ENCODE results near the gene PIGP. TPM values are rescaled to one million over a fixed set of nuclear protein-coding genes. Genes with fewer than 3 reads are reported as not detected.

PIGP gene
- total RNA-seq, 1 donor = 4.9 TPM

- no peaks in the 10 kb centered on the region for H3K27me3 ChIP-seq (ENCODE audit: insufficient read depth, low read length)
- H3K4me3 ChIP-seq (ENCODE audit: low read length) = no peak overlapping the region
- peaks cover 11% of the 10 kb centered on the region for H3K4me1 ChIP-seq (ENCODE audit: insufficient read depth, low read length)
- H3K9me3 ChIP-seq (ENCODE audit: low read depth, low read length) = no peaks in the 10 kb centered on the region
These were observed 14.3 kb upstream of the PIGP start for GRCh38 chr21:37087188-37087587.

GRCh38 chr21:37085726-37086125 lies 12.9 kb upstream of the PIGP start:
- Histone ChIP-seq H3K4me1 (ENCODE audit: insufficient read depth, low read length) (peaks cover 11% of the 10 kb centered on the region), H3K27me3 (ENCODE audit: insufficient read depth, low read length) (no peaks in the 10 kb centered on the region)

GRCh38 chr21:37082856-37083528 lies 10.1 kb upstream of the PIGP start:
- Histone ChIP-seq H3K9me3 (ENCODE audit: low read depth, low read length) (no peaks in the 10 kb centered on the region), H3K27me3 (ENCODE audit: insufficient read depth, low read length) (no peaks in the 10 kb centered on the region), H3K4me3 (ENCODE audit: low read length) (no peak overlapping the region), H3K4me1 (ENCODE audit: insufficient read depth, low read length) (peaks cover 11% of the 10 kb centered on the region)

More at GRCh38 chr21:37085726-37086125, 12.9 kb upstream of the PIGP start:
- H3K9me3 ChIP-seq (ENCODE audit: low read depth, low read length) = no peaks in the 10 kb centered on the region
- H3K4me3 ChIP-seq (ENCODE audit: low read length) = no peak overlapping the region

GRCh38 chr21:37082375-37082774 lies 9.5 kb upstream of the PIGP start:
- H3K27me3 ChIP-seq (ENCODE audit: insufficient read depth, low read length) = no peaks in the 10 kb centered on the region
- H3K4me3 ChIP-seq (ENCODE audit: low read length) = no peak overlapping the region
- H3K4me1 ChIP-seq (ENCODE audit: insufficient read depth, low read length) = peaks cover 11% of the 10 kb centered on the region
- no peaks in the 10 kb centered on the region for H3K9me3 ChIP-seq (ENCODE audit: low read depth, low read length)

GRCh38 chr21:37079211-37079824 lies 6.4 kb upstream of the PIGP start:
- H3K4me1 ChIP-seq (ENCODE audit: insufficient read depth, low read length) = peaks cover 15% of the 10 kb centered on the region
- no peaks in the 10 kb centered on the region for H3K9me3 ChIP-seq (ENCODE audit: low read depth, low read length)
- no peaks in the 10 kb centered on the region for H3K27me3 ChIP-seq (ENCODE audit: insufficient read depth, low read length)
- no peak overlapping the region for H3K4me3 ChIP-seq (ENCODE audit: low read length)

GRCh38 chr21:37077403-37077802 lies 4.5 kb upstream of the PIGP start:
- Histone ChIP-seq H3K4me3 (ENCODE audit: low read length) (no peak overlapping the region), H3K9me3 (ENCODE audit: low read depth, low read length) (no peaks in the 10 kb centered on the region)

GRCh38 chr21:37076087-37076850 lies 3.4 kb upstream of the PIGP start:
- Histone ChIP-seq H3K9me3 (ENCODE audit: low read depth, low read length) (no peaks in the 10 kb centered on the region), H3K4me1 (ENCODE audit: insufficient read depth, low read length) (peaks cover 21% of the 10 kb centered on the region), H3K4me3 (ENCODE audit: low read length) (no peak overlapping the region), H3K27me3 (ENCODE audit: insufficient read depth, low read length) (no peaks in the 10 kb centered on the region)

More at GRCh38 chr21:37077403-37077802, 4.5 kb upstream of the PIGP start:
- Histone ChIP-seq H3K4me1 (ENCODE audit: insufficient read depth, low read length) (peaks cover 12% of the 10 kb centered on the region), H3K27me3 (ENCODE audit: insufficient read depth, low read length) (no peaks in the 10 kb centered on the region)

GRCh38 chr21:37075214-37075770 lies 2.4 kb upstream of the PIGP start:
- Histone ChIP-seq H3K9me3 (ENCODE audit: low read depth, low read length) (no peaks in the 10 kb centered on the region), H3K4me3 (ENCODE audit: low read length) (no peak overlapping the region), H3K27me3 (ENCODE audit: insufficient read depth, low read length) (no peaks in the 10 kb centered on the region), H3K4me1 (ENCODE audit: insufficient read depth, low read length) (peaks cover 21% of the 10 kb centered on the region)

- Histone ChIP-seq H3K4me3 (ENCODE audit: low read length) (peak overlapping the region; percentile 65), H3K9me3 (ENCODE audit: low read depth, low read length) (no peaks in the 10 kb centered on the region), H3K4me1 (ENCODE audit: insufficient read depth, low read length) (peaks cover 21% of the 10 kb centered on the region), H3K27me3 (ENCODE audit: insufficient read depth, low read length) (no peaks in the 10 kb centered on the region)
These were observed 1.7 kb upstream of the PIGP start for GRCh38 chr21:37074546-37074945.

- Histone ChIP-seq H3K27me3 (ENCODE audit: insufficient read depth, low read length) (no peaks in the 10 kb centered on the region), H3K4me3 (ENCODE audit: low read length) (peak overlapping the region; percentile 65), H3K9me3 (ENCODE audit: low read depth, low read length) (no peaks in the 10 kb centered on the region), H3K4me1 (ENCODE audit: insufficient read depth, low read length) (peaks cover 21% of the 10 kb centered on the region)
These were observed 1.3 kb upstream of the PIGP start for GRCh38 chr21:37074197-37074510.

- H3K27me3 ChIP-seq (ENCODE audit: insufficient read depth, low read length) = no peaks in the 10 kb centered on the region
- peaks cover 21% of the 10 kb centered on the region for H3K4me1 ChIP-seq (ENCODE audit: insufficient read depth, low read length)
- H3K4me3 ChIP-seq (ENCODE audit: low read length) = peak overlapping the region; percentile 65
- H3K9me3 ChIP-seq (ENCODE audit: low read depth, low read length) = no peaks in the 10 kb centered on the region
These were observed 736 bp upstream of the PIGP start for GRCh38 chr21:37073417-37074196.

GRCh38 chr21:37072274-37072987 lies 440 bp downstream of the PIGP start:
- peaks cover 21% of the 10 kb centered on the region for H3K4me1 ChIP-seq (ENCODE audit: insufficient read depth, low read length)
- H3K4me3 ChIP-seq (ENCODE audit: low read length) = peak overlapping the region; percentile 65
- no peaks in the 10 kb centered on the region for H3K27me3 ChIP-seq (ENCODE audit: insufficient read depth, low read length)
- H3K9me3 ChIP-seq (ENCODE audit: low read depth, low read length) = no peaks in the 10 kb centered on the region

GRCh38 chr21:37071561-37072273 lies 1.2 kb downstream of the PIGP start:
- Histone ChIP-seq H3K27me3 (ENCODE audit: insufficient read depth, low read length) (no peaks in the 10 kb centered on the region), H3K4me1 (ENCODE audit: insufficient read depth, low read length) (peaks cover 21% of the 10 kb centered on the region), H3K9me3 (ENCODE audit: low read depth, low read length) (no peaks in the 10 kb centered on the region), H3K4me3 (ENCODE audit: low read length) (peak overlapping the region; percentile 65)

Data from mononuclear cell (primary cell).